ENCODE measurements around the gene IGF1R. TPM values are rescaled to one million over a fixed set of nuclear protein-coding genes. Genes with fewer than 3 reads are reported as not detected.

The IGF1R gene
- total RNA-seq, 1 donor from 2014 or later = 151 TPM

DNA sequence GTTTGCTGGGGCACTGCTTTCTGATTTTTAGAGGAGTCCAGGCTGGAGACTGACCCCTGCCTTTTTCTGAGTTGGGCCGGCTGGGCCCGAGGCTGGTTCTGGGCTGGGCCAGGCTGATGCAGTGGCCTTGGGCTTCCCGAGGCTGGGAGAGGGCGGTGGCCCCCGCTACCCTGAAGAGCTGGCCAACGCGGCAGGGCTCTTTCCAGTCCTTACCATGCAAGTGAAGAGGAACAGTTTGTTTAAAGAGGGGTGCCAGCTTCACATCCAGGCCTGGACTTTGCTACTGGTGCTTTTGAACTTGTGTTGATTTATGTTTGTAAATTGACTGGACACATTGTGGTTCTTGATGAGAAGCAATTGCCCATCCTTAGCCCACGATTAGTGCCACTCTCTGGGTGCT lies 15.3 kb downstream of the IGF1R start:
- peaks cover 12 to 43% of the 10 kb centered on the region in 2 donors for H3K4me1 ChIP-seq
- no peak overlapping the region for H3K27ac ChIP-seq
- H3K36me3 ChIP-seq = no peaks in the 10 kb centered on the region
- H3K27me3 ChIP-seq = no peaks in the 10 kb centered on the region
- intact Hi-C loops (cut with DNase I) = no loop called here
- no peak overlapping the region for H3K4me3 ChIP-seq
- no peaks in the 10 kb centered on the region for H3K9me3 ChIP-seq
- TF ChIP-seq, protein P1, sequence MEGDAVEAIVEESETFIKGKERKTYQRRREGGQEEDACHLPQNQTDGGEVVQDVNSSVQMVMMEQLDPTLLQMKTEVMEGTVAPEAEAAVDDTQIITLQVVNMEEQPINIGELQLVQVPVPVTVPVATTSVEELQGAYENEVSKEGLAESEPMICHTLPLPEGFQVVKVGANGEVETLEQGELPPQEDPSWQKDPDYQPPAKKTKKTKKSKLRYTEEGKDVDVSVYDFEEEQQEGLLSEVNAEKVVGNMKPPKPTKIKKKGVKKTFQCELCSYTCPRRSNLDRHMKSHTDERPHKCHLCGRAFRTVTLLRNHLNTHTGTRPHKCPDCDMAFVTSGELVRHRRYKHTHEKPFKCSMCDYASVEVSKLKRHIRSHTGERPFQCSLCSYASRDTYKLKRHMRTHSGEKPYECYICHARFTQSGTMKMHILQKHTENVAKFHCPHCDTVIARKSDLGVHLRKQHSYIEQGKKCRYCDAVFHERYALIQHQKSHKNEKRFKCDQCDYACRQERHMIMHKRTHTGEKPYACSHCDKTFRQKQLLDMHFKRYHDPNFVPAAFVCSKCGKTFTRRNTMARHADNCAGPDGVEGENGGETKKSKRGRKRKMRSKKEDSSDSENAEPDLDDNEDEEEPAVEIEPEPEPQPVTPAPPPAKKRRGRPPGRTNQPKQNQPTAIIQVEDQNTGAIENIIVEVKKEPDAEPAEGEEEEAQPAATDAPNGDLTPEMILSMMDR (IDR thresholded peaks at IDR 0.05) = no peak
- DNase-seq (ENCODE audit: low spot score in 2 of 2) = no peak

DNA sequence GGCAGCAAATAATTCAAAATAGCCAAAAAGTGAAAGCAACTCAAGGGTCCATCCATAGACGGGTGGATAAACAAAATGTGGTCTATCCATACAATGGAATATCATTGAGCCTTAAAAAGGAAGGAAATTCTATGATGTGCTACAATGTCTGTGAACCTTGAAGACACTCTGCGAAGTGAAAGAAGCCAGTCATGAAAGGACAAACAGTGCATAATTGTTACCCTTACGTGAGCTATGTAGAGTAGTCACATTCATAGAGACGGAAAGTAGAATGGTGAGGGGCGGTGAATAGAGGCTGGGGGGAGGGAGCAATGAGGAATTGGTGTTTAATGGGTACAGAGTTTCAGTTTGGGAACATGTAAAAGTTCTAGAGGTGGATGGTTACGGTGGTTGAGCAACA lies 18.1 kb downstream of the IGF1R start:
- Histone ChIP-seq H3K9me3 (no peaks in the 10 kb centered on the region), H3K4me1 (peaks cover 21 to 59% of the 10 kb centered on the region in 2 donors), H3K27me3 (no peaks in the 10 kb centered on the region), H3K4me3 (no peak overlapping the region), H3K36me3 (no peaks in the 10 kb centered on the region), H3K27ac (no peak overlapping the region)
- no peak for DNase-seq (ENCODE audit: low spot score in 2 of 2)
- intact Hi-C loops (cut with DNase I) = no loop called here
- TF ChIP-seq, protein P1 (IDR thresholded peaks at IDR 0.05) = no peak

DNA sequence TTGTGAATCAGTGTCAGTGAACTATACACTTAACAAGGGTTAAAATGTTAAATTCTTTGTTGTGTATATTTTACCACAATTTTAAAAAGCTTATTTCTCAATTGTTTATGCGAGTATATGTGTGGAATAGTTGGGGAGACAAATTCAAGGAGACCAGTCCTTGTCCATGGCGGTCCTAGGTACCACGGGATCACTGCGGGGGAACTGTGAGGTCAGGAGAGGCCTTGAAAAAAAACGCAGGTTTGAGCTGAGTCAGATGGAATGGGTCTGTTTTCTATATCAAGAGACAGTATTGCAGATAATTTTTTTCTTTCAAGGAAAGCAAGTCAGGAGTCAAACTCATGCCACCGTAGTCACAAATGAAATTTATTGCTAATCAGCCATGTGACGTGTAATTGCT lies 18.5 kb downstream of the IGF1R start:
- Histone ChIP-seq H3K9me3 (no peaks in the 10 kb centered on the region), H3K4me1 (peaks cover 18 to 59% of the 10 kb centered on the region in 2 donors), H3K36me3 (no peaks in the 10 kb centered on the region), H3K27me3 (no peaks in the 10 kb centered on the region), H3K4me3 (no peak overlapping the region), H3K27ac (peak overlapping the region in 1 of 2 donors; percentile 84)
- intact Hi-C loops (cut with DNase I) = no loop called here
- TF ChIP-seq, protein P1 (IDR thresholded peaks at IDR 0.05) = no peak
- no peak for DNase-seq (ENCODE audit: low spot score in 2 of 2)

DNA sequence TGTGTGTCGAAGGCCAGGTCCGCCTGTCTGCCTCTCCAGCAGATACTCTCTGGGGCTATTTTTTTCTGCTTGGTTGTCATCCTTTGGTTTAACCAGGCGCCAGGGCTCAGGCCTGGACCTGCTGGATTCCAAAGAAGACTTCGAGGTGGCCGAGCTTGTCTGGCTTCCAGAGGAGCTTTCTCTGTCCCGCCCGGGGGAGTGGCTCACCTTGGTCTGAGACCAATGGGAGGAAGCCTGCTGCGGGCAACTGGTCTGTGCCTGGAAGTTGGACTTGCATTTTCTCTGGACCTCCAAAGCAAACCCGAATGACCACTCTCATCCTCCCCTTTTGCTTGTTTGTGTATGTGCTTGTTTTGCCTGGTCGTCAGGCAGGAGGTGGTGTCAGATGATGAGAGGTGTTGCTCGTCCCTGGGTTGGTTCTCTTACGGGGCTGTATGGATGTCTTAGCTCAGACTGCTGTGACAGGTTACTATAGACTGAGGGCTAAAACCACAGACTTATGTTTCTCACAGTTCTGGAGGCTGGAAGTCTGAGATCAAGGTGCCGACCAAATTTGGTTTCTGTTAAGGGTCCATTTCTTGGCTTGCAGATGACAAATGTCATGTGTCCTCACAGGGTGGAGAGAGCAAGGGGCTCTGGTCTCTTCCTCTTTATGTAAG lies 19.3 kb downstream of the IGF1R start:
- no peaks in the 10 kb centered on the region for H3K27me3 ChIP-seq
- H3K4me3 ChIP-seq = no peak overlapping the region
- intact Hi-C loops (cut with DNase I) = no loop called here
- H3K27ac ChIP-seq = peak overlapping the region; percentile 83 to 84
- no peak for DNase-seq (ENCODE audit: low spot score in 2 of 2)
- H3K4me1 ChIP-seq = peaks cover 18 to 55% of the 10 kb centered on the region in 2 donors
- H3K9me3 ChIP-seq = no peaks in the 10 kb centered on the region
- TF ChIP-seq, protein P1 (IDR thresholded peaks at IDR 0.05) = no peak
- H3K36me3 ChIP-seq = no peaks in the 10 kb centered on the region

DNA sequence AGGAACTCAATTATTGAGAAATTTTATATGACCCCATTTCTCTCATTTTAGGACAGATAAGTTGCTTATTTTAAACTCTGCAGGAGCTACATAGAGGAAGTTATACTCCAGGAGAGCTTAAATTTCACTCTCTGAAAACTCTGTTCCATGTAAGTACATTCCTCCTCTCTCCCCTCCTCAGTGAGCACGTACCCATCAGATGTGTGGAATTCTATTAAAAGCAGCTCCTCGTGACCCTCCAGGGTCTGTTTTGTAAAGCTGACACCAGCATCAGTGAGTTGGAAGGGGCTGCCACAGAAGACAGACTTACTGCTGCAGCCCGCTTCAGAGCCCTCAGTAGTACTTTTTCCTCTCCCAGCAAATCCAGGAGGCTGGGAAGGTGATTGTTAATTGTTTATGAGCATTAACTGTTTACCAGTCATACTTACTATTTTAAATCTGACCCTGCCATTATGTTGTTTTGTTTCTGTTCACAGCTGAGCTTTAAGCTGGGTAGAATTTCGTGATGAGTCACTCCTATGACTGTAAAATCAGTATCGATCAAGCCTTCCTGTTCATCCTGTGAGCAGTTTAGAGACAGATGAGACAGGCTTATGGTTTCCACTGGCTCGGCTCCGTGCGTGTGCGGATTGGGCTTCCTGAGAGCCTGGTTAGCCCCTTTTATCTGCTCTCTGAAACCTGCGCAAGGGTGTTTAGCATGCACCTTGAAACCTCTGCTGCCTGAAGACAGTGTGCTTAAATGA lies 20.4 kb downstream of the IGF1R start:
- Histone ChIP-seq H3K4me1 (peaks cover 24 to 53% of the 10 kb centered on the region in 2 donors), H3K27ac (peak overlapping the region; percentile 83 to 84), H3K9me3 (no peaks in the 10 kb centered on the region), H3K36me3 (no peaks in the 10 kb centered on the region), H3K4me3 (no peak overlapping the region), H3K27me3 (no peaks in the 10 kb centered on the region)
- TF ChIP-seq, protein P1 (IDR thresholded peaks at IDR 0.05) = no peak
- no peak for DNase-seq (ENCODE audit: low spot score in 2 of 2)
- intact Hi-C loops (cut with DNase I) = no loop called here

Data from ascending aorta (tissue), 2 donors.